Measurements from ENCODE around the gene FLCN. TPM values are rescaled to one million over a fixed set of nuclear protein-coding genes. Genes with fewer than 3 reads are reported as not detected.

FLCN gene
- total RNA-seq, 2 experiments from 2014 or later = 15.4 to 17.2 TPM

GRCh38 chr17:17206124-17206912, 30.6 kb downstream of the FLCN start, which contains the start of gene PLD6:
Gene PLD6 (minus strand): TSS chr17:17206333. CDS start chr17:17206286, 47 bp downstream.
- peak; percentile 78 for ATAC-seq
- ChIA-PET CTCF (no interaction called here), POLR2A (interaction anchor here (0.8 to 3.2 kb wide), 9 partner anchors 10 to 100 kb away, joined by 3 to 12 read pairs (median 3); partner anchors contain the start of gene FLCN)
- Mint-ChIP-seq H3K9me3 (no peaks in the 10 kb centered on the region), H3K4me1 (ENCODE audit: low read depth) (peaks cover 26% of the 10 kb centered on the region), H3K36me3 (ENCODE audit: low read depth) (peaks cover 17% of the 10 kb centered on the region), H3K27me3 (no peaks in the 10 kb centered on the region), H3K27ac (peak within 1 kb of the TSS; percentile 96), H3K4me3 (peak within 1 kb of the TSS; percentile 93)
- DNase-seq = peak; percentile 92
- no peak for TF ChIP-seq CTCF (IDR thresholded peaks at IDR 0.05)
- intact Hi-C loops (cut with micrococcal nuclease) = no loop called here

GRCh38 chr17:17205368-17206123, 31.4 kb downstream of the FLCN start:
- intact Hi-C loops (cut with micrococcal nuclease) = no loop called here
- DNase-seq (peak; percentile 86), ATAC-seq (peak; percentile 71)
- Mint-ChIP-seq H3K36me3 (ENCODE audit: low read depth) (peaks cover 21% of the 10 kb centered on the region), H3K9me3 (no peaks in the 10 kb centered on the region), H3K4me3 (peak overlapping the region; percentile 93), H3K27ac (peak overlapping the region; percentile 96), H3K4me1 (ENCODE audit: low read depth) (peaks cover 26% of the 10 kb centered on the region), H3K27me3 (no peaks in the 10 kb centered on the region)
- CTCF ChIA-PET = interaction anchor here (1.4 kb wide), 1 partner anchor 9 kb away, joined by 4 read pairs; no protein-coding TSS in a partner anchor
- no peak for TF ChIP-seq CTCF (IDR thresholded peaks at IDR 0.05)
- POLR2A ChIA-PET = interaction anchor here (0.8 to 3.2 kb wide), 7 partner anchors 9 to 41 kb away, joined by 3 to 12 read pairs (median 6); no protein-coding TSS in a partner anchor

GRCh38 chr17:17204635-17205231, 32.2 kb downstream of the FLCN start:
- Mint-ChIP-seq H3K9me3 (no peaks in the 10 kb centered on the region), H3K4me3 (peak overlapping the region; percentile 93), H3K27ac (peak overlapping the region; percentile 96), H3K4me1 (ENCODE audit: low read depth) (peaks cover 26% of the 10 kb centered on the region), H3K27me3 (no peaks in the 10 kb centered on the region), H3K36me3 (ENCODE audit: low read depth) (peaks cover 26% of the 10 kb centered on the region)
- intact Hi-C loops (cut with micrococcal nuclease) = no loop called here
- no peak for TF ChIP-seq CTCF (IDR thresholded peaks at IDR 0.05)
- CTCF ChIA-PET = interaction anchor here (1.4 kb wide), 1 partner anchor 8 kb away, joined by 4 read pairs; no protein-coding TSS in a partner anchor
- no peak for ATAC-seq
- no peak for DNase-seq
- POLR2A ChIA-PET = interaction anchor here (0.9 to 3.2 kb wide), 5 partner anchors 8 to 40 kb away, joined by 3 to 12 read pairs (median 7); no protein-coding TSS in a partner anchor

GRCh38 chr17:17204041-17204591, 32.9 kb downstream of the FLCN start:
- peak overlapping the region; percentile 96 for H3K27ac Mint-ChIP-seq
- H3K27me3 Mint-ChIP-seq = no peaks in the 10 kb centered on the region
- H3K4me3 Mint-ChIP-seq = peak overlapping the region; percentile 93
- no peak for ATAC-seq
- CTCF ChIA-PET = interaction anchor here (1.4 kb wide), 1 partner anchor 8 kb away, joined by 4 read pairs; no protein-coding TSS in a partner anchor
- intact Hi-C loops (cut with micrococcal nuclease) = no loop called here
- no peak for DNase-seq
- no peaks in the 10 kb centered on the region for H3K9me3 Mint-ChIP-seq
- peaks cover 26% of the 10 kb centered on the region for H3K4me1 Mint-ChIP-seq (ENCODE audit: low read depth)
- POLR2A ChIA-PET = interaction anchor here (0.5 to 2.3 kb wide), 3 partner anchors 8 to 40 kb away, joined by 3 to 7 read pairs (median 3); no protein-coding TSS in a partner anchor
- TF ChIP-seq CTCF (IDR thresholded peaks at IDR 0.05) = no peak
- H3K36me3 Mint-ChIP-seq (ENCODE audit: low read depth) = peaks cover 28% of the 10 kb centered on the region

All from activated CD8-positive, alpha-beta T cell treated with anti-CD3 and anti-CD28 coated beads for 36 hours (primary cell).